SK-N-SH (cell line): ENCODE data around the gene CYP39A1.

ENCODE experiments used
- CTCF ChIP-seq: fragments of 200-600 bp; sonication (generic); IDR thresholded peaks from 2 replicates; pipeline ENCODE4 v1.6.1; 2017; ENCODE audit warnings: antibody characterized with exemption, mild to moderate bottlenecking, moderate library complexity
- FOSL2 ChIP-seq: IDR thresholded peaks from 2 replicates; pipeline ENCODE4 v1.4.0; 2012; ENCODE audit warnings: low read depth, mild to moderate bottlenecking, moderate library complexity, borderline replicate concordance
- POLR2AphosphoS5 ChIP-seq: IDR thresholded peaks from 2 replicates; pipeline ENCODE4 v1.6.1; 2012; ENCODE audit warnings: low read depth, low read length
- RCOR1 ChIP-seq: fragments of 150-350 bp; IDR thresholded peaks from 2 replicates; pipeline ENCODE4 v1.6.1; 2017; ENCODE audit warnings: antibody characterized with exemption, low read length

GRCh38 chr6:46509063-46509462 lies 143.6 kb downstream of the CYP39A1 start:
- TF ChIP-seq FOSL2 (no peak), RCOR1 (no peak), POLR2AphosphoS5 (no peak), CTCF (no peak)
